OCI-LY1 (cell line): Measurements from ENCODE around the gene EID3.

Experiments
- H2AFZ ChIP-seq: fragments of 200-600 bp; sonication (generic), shearing (Covaris generic); 2 replicates; pipeline ENCODE4 v1.6.0; 2014; ENCODE audit warnings: antibody characterized with exemption, mild to moderate bottlenecking, low read length
- H3F3A ChIP-seq: fragments of 200-600 bp; sonication (generic), shearing (Covaris generic); 2 replicates; pipeline ENCODE4 v1.6.0; 2014; ENCODE audit warnings: mild to moderate bottlenecking, antibody characterized with exemption, low read length, moderate library complexity; ENCODE audit not compliant: insufficient read depth
- H3K27ac ChIP-seq: fragments of 200-600 bp; sonication (generic); 2 replicates; pipeline ENCODE4 v1.5.1; 2014; ENCODE audit warnings: low read length, mixed run types, mild to moderate bottlenecking, low read depth; ENCODE audit not compliant: poor library complexity, severe bottlenecking
- H3K27me3 ChIP-seq: fragments of 200-600 bp; sonication (generic); 2 replicates; pipeline ENCODE4 v1.6.0; 2014; ENCODE audit warnings: antibody characterized with exemption, mild to moderate bottlenecking, low read length, moderate library complexity; ENCODE audit not compliant: insufficient read depth
- H3K36me3 ChIP-seq: fragments of 200-600 bp; sonication (generic); 2 replicates; pipeline ENCODE4 v1.6.1; 2014; ENCODE audit warnings: mild to moderate bottlenecking, antibody characterized with exemption, low read length, moderate library complexity, mixed read lengths; ENCODE audit not compliant: insufficient read depth
- H3K4me1 ChIP-seq: fragments of 200-600 bp; sonication (generic); 2 replicates; pipeline ENCODE4 v1.5.1; 2014; ENCODE audit warnings: mild to moderate bottlenecking, low read length, moderate library complexity; ENCODE audit not compliant: insufficient read depth, severe bottlenecking
- H3K4me2 ChIP-seq: fragments of 200-600 bp; sonication (generic), shearing (Covaris generic); 2 replicates; pipeline ENCODE4 v1.6.1; 2014; ENCODE audit warnings: low read length
- H3K4me3 ChIP-seq: fragments of 200-600 bp; sonication (generic); 2 replicates; pipeline ENCODE4 v1.5.1; 2014; ENCODE audit warnings: low read length, low read depth, mild to moderate bottlenecking, mixed read lengths; ENCODE audit not compliant: poor library complexity, severe bottlenecking
- H3K79me2 ChIP-seq: fragments of 200-600 bp; shearing (Covaris generic); 2 replicates; pipeline ENCODE4 v1.6.1; 2016; ENCODE audit warnings: mixed run types, low read length, mixed read lengths; ENCODE audit not compliant: insufficient read depth
- H3K9ac ChIP-seq: fragments of 200-600 bp; sonication (generic), shearing (Covaris generic); 2 replicates; pipeline ENCODE4 v1.6.1; 2014; ENCODE audit warnings: mild to moderate bottlenecking, low read length, mixed read lengths
- H3K9me2 ChIP-seq: fragments of 200-600 bp; sonication (generic), shearing (Covaris generic); 2 replicates; pipeline ENCODE4 v1.6.1; 2014; ENCODE audit warnings: low read depth, mild to moderate bottlenecking, low read length, mixed read lengths
- H3K9me3 ChIP-seq: fragments of 200-600 bp; shearing (Covaris generic); 2 replicates; pipeline ENCODE4 v1.6.1; 2014; ENCODE audit warnings: low read length, mixed read lengths
- H4K20me1 ChIP-seq: fragments of 200-600 bp; sonication (generic), shearing (Covaris generic); 2 replicates; pipeline ENCODE4 v1.6.0; 2016; ENCODE audit warnings: mild to moderate bottlenecking, low read length; ENCODE audit not compliant: insufficient read depth
- EZH2 ChIP-seq: fragments of 200-600 bp; sonication (generic), shearing (Covaris generic); IDR thresholded peaks from 2 replicates; pipeline ENCODE4 v1.8.0; 2017; ENCODE audit warnings: borderline replicate concordance, mixed run types, mild to moderate bottlenecking, antibody characterized with exemption, low read length, moderate library complexity, mixed read lengths
- TF ChIP-seq, protein P1 (sequence below): fragments of 200-600 bp; sonication (generic), shearing (Covaris generic); IDR thresholded peaks from 2 replicates; pipeline ENCODE4 v1.5.1; 2017; ENCODE audit warnings: mild to moderate bottlenecking, antibody characterized with exemption, low read length, moderate library complexity, mixed read lengths

Gene EID3

GRCh38 chr12:104290320-104290719, 13.2 kb upstream of the EID3 start:
- peaks cover 58% of the 10 kb centered on the region for H3K79me2 ChIP-seq
- no peak overlapping the region for H2AFZ ChIP-seq
- H3K36me3 ChIP-seq, result peaks cover 27% of the 10 kb centered on the region
- no peaks in the 10 kb centered on the region for H3K27me3 ChIP-seq
- peaks cover 22% of the 10 kb centered on the region for H3K4me1 ChIP-seq
- H3K9me3 ChIP-seq, result no peaks in the 10 kb centered on the region
- H3K4me2 ChIP-seq, result no peak overlapping the region
- H3F3A ChIP-seq, result no peaks in the 10 kb centered on the region
- no peak overlapping the region for H3K4me3 ChIP-seq
- TF ChIP-seq, protein P1, sequence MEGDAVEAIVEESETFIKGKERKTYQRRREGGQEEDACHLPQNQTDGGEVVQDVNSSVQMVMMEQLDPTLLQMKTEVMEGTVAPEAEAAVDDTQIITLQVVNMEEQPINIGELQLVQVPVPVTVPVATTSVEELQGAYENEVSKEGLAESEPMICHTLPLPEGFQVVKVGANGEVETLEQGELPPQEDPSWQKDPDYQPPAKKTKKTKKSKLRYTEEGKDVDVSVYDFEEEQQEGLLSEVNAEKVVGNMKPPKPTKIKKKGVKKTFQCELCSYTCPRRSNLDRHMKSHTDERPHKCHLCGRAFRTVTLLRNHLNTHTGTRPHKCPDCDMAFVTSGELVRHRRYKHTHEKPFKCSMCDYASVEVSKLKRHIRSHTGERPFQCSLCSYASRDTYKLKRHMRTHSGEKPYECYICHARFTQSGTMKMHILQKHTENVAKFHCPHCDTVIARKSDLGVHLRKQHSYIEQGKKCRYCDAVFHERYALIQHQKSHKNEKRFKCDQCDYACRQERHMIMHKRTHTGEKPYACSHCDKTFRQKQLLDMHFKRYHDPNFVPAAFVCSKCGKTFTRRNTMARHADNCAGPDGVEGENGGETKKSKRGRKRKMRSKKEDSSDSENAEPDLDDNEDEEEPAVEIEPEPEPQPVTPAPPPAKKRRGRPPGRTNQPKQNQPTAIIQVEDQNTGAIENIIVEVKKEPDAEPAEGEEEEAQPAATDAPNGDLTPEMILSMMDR, result no peak
- no peak for TF ChIP-seq EZH2
- H3K27ac ChIP-seq, result no peak overlapping the region
- H3K9me2 ChIP-seq, result no peaks in the 10 kb centered on the region
- no peaks in the 10 kb centered on the region; the same call in 1 of the 2 replicates for H4K20me1 ChIP-seq
- H3K9ac ChIP-seq, result no peak overlapping the region

DNA sequence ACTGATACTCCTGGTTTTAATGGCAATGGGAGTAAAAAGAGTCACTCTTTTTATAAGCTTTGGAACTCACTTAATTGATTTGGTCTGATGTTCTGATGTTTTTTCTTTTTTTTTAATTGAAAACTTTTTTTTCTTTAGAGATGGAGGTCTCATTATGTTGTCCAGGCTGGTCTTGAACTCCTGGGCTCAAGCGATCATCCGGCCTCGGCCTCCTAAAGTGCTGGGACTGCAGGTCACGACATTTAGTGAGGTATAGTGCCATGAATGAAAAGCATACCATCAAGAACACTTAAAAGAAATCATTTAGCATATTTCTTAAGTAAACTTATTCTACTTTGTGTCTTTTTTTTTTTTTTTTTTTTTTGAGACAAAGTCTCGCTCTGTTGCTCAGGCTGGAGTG, 12.7 kb upstream of the EID3 start:
- no peak overlapping the region for H3K9ac ChIP-seq
- H2AFZ ChIP-seq, result no peak overlapping the region
- H3K4me2 ChIP-seq, result no peak overlapping the region
- H3F3A ChIP-seq, result no peaks in the 10 kb centered on the region
- H3K36me3 ChIP-seq, result peaks cover 33% of the 10 kb centered on the region
- no peak for TF ChIP-seq EZH2
- H3K9me2 ChIP-seq, result no peaks in the 10 kb centered on the region
- no peaks in the 10 kb centered on the region; the same call in 1 of the 2 replicates for H4K20me1 ChIP-seq
- H3K27ac ChIP-seq, result no peak overlapping the region
- no peaks in the 10 kb centered on the region for H3K27me3 ChIP-seq
- peaks cover 20% of the 10 kb centered on the region for H3K4me1 ChIP-seq
- no peak overlapping the region for H3K4me3 ChIP-seq
- no peaks in the 10 kb centered on the region for H3K9me3 ChIP-seq
- peaks cover 64% of the 10 kb centered on the region for H3K79me2 ChIP-seq

- Histone ChIP-seq H3K4me3 (no peak overlapping the region), H4K20me1 (no peaks in the 10 kb centered on the region; the same call in 1 of the 2 replicates), H3K4me1 (peaks cover 12% of the 10 kb centered on the region), H3F3A (no peaks in the 10 kb centered on the region), H3K4me2 (no peak overlapping the region), H3K27ac (no peak overlapping the region), H3K9ac (no peak overlapping the region), H3K9me2 (no peaks in the 10 kb centered on the region), H3K9me3 (no peaks in the 10 kb centered on the region), H2AFZ (no peak overlapping the region), H3K79me2 (peaks cover 74% of the 10 kb centered on the region), H3K36me3 (peaks cover 43% of the 10 kb centered on the region), H3K27me3 (no peaks in the 10 kb centered on the region)
- TF ChIP-seq EZH2, result no peak
- TF ChIP-seq, protein P1, result no peak
These were observed 11.5 kb upstream of the EID3 start for GRCh38 chr12:104291867-104292524.
